ENCODE data around the gene IKZF3.
"Not testable (repeated sequence)": the region's sequence is repeated elsewhere in the genome, so short reads cannot be mapped to it uniquely, and the experiment has no call there.

Gene IKZF3

GRCh38 chr17:39863918-39864746 lies at the start of gene IKZF3:
Gene IKZF3 (minus strand): TSS chr17:39864312. CDS start chr17:39864126, 186 bp downstream.
- H3K27ac ChIP-seq, result peak within 1 kb of the TSS; percentile 46
- TF ChIP-seq ZFX (IDR thresholded peaks at IDR 0.05) (peak; percentile 32; the same call in 1 of the 2 replicates), CTCF (conservative IDR thresholded peaks at IDR 0.05) (peak; percentile 81)

- no peak overlapping the region for H3K27ac ChIP-seq
- TF ChIP-seq ZFX (IDR thresholded peaks at IDR 0.05), result no peak
- no peak for TF ChIP-seq CTCF (conservative IDR thresholded peaks at IDR 0.05)
Measured at GRCh38 chr17:39908789-39909352, 44.8 kb upstream of the IKZF3 start.

- TF ChIP-seq ZFX (IDR thresholded peaks at IDR 0.05), result no peak
- no peak for TF ChIP-seq CTCF (conservative IDR thresholded peaks at IDR 0.05)
- no peak overlapping the region for H3K27ac ChIP-seq
Measured at GRCh38 chr17:39904990-39905288, 40.8 kb upstream of the IKZF3 start.

- TF ChIP-seq CTCF (conservative IDR thresholded peaks at IDR 0.05) (no peak), ZFX (IDR thresholded peaks at IDR 0.05) (no peak)
- H3K27ac ChIP-seq, result no peak overlapping the region
Measured at GRCh38 chr17:39903158-39903884, 39.2 kb upstream of the IKZF3 start.

- not testable (repeated sequence) for H3K27ac ChIP-seq
Measured at GRCh38 chr17:39902027-39902426, 37.9 kb upstream of the IKZF3 start.

GRCh38 chr17:39899215-39899614 lies 35.1 kb upstream of the IKZF3 start:
- TF ChIP-seq CTCF (conservative IDR thresholded peaks at IDR 0.05) (no peak), ZFX (IDR thresholded peaks at IDR 0.05) (no peak)
- no peak overlapping the region for H3K27ac ChIP-seq

- no peak overlapping the region for H3K27ac ChIP-seq
- no peak for TF ChIP-seq ZFX (IDR thresholded peaks at IDR 0.05)
- TF ChIP-seq CTCF (conservative IDR thresholded peaks at IDR 0.05), result no peak
Measured at GRCh38 chr17:39898088-39898487, 34.0 kb upstream of the IKZF3 start.

All from C4-2B (cell line).